Fibroblast of skin of left quadriceps (primary cell): Measurements from ENCODE around the gene POF1B.

Experiments used
- DNase-seq, 2 experiments: peaks; one replicate each; pipeline ENCODE4 v3.0.0-alpha.2; 2013; ENCODE audit warnings: low read depth in 2 of 2

POF1B gene

DNA sequence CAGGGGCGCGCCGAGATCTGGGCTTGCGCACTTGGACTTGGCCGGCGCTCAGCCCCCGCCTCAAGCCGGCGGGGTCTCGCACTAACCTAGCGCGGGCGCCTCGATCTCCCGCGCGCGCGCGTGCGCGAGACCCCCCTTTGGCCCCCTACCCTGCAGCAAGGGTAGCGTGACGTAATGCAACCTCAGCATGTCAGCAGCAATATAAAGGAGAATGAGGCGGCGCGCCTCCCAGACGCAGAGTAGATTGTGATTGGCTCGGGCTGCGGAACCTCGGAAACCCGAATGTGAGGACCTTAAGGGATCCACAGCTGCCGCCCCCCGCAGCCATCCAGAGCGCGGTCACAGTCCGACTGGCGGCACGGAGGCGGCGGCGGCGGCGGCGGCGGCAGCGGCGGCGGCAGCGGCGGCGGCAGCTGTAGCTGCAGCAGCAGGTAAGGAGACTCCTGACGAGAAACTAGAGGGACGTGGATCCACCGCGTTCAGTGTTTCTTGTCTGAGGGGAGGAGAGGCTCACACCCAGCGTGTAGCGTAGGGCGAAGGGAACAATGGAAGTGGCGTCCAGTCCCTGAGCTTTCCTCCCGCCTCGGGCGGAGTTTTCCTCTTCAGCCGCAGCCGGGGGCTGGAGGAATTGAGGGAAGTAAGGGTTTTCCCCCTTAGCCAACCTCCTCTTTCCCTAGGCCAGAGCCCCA lies 135.6 kb downstream of the POF1B start, which contains the start of the genes SATL1 and ZNF711:
Gene SATL1 (minus strand): TSS at position 19 of the 689 bp plus-strand sequence. CDS start 134,811 bp downstream, outside the sequence.
Gene ZNF711 (plus strand): TSS at position 231 of the 689 bp plus-strand sequence. CDS start 3,582 bp downstream, outside the sequence.
- DNase-seq = peak; percentile 45 to 54

GRCh38 chrX:85243155-85243554 lies 136.3 kb downstream of the POF1B start:
- no peak for DNase-seq
